ENCODE results near the gene RGL2. TPM values are rescaled to one million over a fixed set of nuclear protein-coding genes. Genes with fewer than 3 reads are reported as not detected.

RGL2 gene
- total RNA-seq, 4 donors from 2014 or later: 38.2 to 89.3 (median 65.3) TPM

GRCh38 chr6:33294086-33294823 is 4.5 kb downstream of the RGL2 start:
- Histone ChIP-seq H3K9me3 (no peaks in the 10 kb centered on the region), H3K27ac (replicated peaks in 1 of 4) (no peak overlapping the region), H3K4me3 (no peak overlapping the region), H3K27me3 (no peaks in the 10 kb centered on the region), H3K4me1 (peaks cover 23 to 51% (median 31%) of the 10 kb centered on the region in 4 donors), H3K36me3 (peaks cover 25 to 66% (median 61%) of the 10 kb centered on the region in 4 donors)
- DNase-seq (ENCODE audit: extremely low spot score): no peak
- WGBS: 53% methylated on average over 10 of the region's 10 CpGs
- no peak for TF ChIP-seq POLR2A (IDR thresholded peaks at IDR 0.05; ENCODE audit: low read depth)
- no peak for TF ChIP-seq CTCF (IDR thresholded peaks at IDR 0.05)
- no peak for TF ChIP-seq POLR2AphosphoS5 (IDR thresholded peaks at IDR 0.05)
- TF ChIP-seq EP300 (IDR thresholded peaks at IDR 0.05): no peak
- intact Hi-C loops (cut with DNase I): no loop called here

DNA sequence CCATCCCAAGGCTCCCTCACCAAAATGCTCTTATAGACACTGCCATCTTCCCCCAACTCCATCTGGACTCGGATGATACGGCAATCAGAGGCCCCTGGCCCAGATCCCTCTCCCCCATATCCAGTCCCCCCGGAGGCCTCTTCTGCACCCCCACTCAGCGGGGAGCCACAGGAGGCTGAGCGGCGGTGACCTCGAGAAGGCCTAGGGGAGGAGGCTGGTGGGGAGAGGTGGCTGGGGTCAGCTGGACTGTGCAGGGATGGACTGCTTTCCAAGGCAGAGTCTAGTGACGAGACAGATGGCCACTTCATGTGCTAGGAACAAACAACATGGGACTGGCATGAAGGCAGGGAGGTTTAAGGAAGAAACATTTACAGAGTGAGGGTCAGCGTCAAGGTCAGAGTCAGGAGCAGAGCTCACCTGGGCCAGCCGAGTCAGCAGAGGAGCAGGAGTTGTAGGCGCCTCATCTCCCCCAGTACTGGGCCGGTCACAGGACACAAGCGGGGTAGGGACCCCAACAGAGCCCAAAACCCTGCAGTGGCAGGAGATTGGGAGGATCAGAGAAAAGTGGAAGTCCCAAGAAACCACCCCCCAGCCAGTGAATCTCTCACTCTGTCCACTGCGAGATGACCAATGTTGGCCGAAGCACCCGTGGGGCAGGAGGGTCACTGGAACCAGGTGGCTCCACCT is 5.6 kb downstream of the RGL2 start:
- no peaks in the 10 kb centered on the region for H3K27me3 ChIP-seq
- H3K36me3 ChIP-seq: peaks cover 25 to 66% (median 61%) of the 10 kb centered on the region in 4 donors
- TF ChIP-seq EP300 (IDR thresholded peaks at IDR 0.05) (no peak), CTCF (IDR thresholded peaks at IDR 0.05) (no peak), POLR2A (IDR thresholded peaks at IDR 0.05; ENCODE audit: low read depth) (no peak), POLR2AphosphoS5 (IDR thresholded peaks at IDR 0.05) (no peak)
- WGBS: 84% methylated on average over 16 of the region's 16 CpGs
- H3K4me1 ChIP-seq: peaks cover 27 to 53% (median 37%) of the 10 kb centered on the region in 4 donors
- no peak for DNase-seq (ENCODE audit: extremely low spot score)
- no peak overlapping the region for H3K4me3 ChIP-seq
- intact Hi-C loops (cut with DNase I): no loop called here
- no peaks in the 10 kb centered on the region for H3K9me3 ChIP-seq
- no peak overlapping the region for H3K27ac ChIP-seq (replicated peaks in 1 of 4)

- Histone ChIP-seq H3K4me3 (peak overlapping the region in 3 of 4 donors; percentile 62 to 75 (median 75)), H3K27ac (replicated peaks in 1 of 4) (no peak overlapping the region), H3K9me3 (no peaks in the 10 kb centered on the region), H3K27me3 (no peaks in the 10 kb centered on the region), H3K4me1 (peaks cover 20 to 43% (median 29%) of the 10 kb centered on the region in 4 donors), H3K36me3 (peaks cover 36 to 74% (median 70%) of the 10 kb centered on the region in 4 donors)
- WGBS: 67% methylated on average over 7 of the region's 7 CpGs
- no peak for DNase-seq (ENCODE audit: extremely low spot score)
- intact Hi-C loops (cut with DNase I): no loop called here
- TF ChIP-seq POLR2A (IDR thresholded peaks at IDR 0.05; ENCODE audit: low read depth) (no peak), EP300 (IDR thresholded peaks at IDR 0.05) (no peak), POLR2AphosphoS5 (IDR thresholded peaks at IDR 0.05) (no peak), CTCF (IDR thresholded peaks at IDR 0.05) (no peak)
Measured at GRCh38 chr6:33290459-33290858, 8.3 kb downstream of the RGL2 start.

GRCh38 chr6:33289784-33290315 is 8.9 kb downstream of the RGL2 start:
- intact Hi-C loops (cut with DNase I): no loop called here
- H3K4me1 ChIP-seq: peaks cover 20 to 39% (median 28%) of the 10 kb centered on the region in 4 donors
- TF ChIP-seq POLR2A (IDR thresholded peaks at IDR 0.05; ENCODE audit: low read depth) (no peak), CTCF (IDR thresholded peaks at IDR 0.05) (no peak), POLR2AphosphoS5 (IDR thresholded peaks at IDR 0.05) (no peak), EP300 (IDR thresholded peaks at IDR 0.05) (no peak)

More at GRCh38 chr6:33289784-33290315, 8.9 kb downstream of the RGL2 start:
- peak overlapping the region; percentile 72 to 87 (median 81) for H3K27ac ChIP-seq (replicated peaks in 1 of 4)
- H3K9me3 ChIP-seq: no peaks in the 10 kb centered on the region
- H3K36me3 ChIP-seq: peaks cover 32 to 74% (median 69%) of the 10 kb centered on the region in 4 donors
- H3K27me3 ChIP-seq: no peaks in the 10 kb centered on the region
- 5% methylated on average over 14 of the region's 14 CpGs for WGBS
- peak overlapping the region; percentile 62 to 76 (median 75) for H3K4me3 ChIP-seq
- no peak for DNase-seq (ENCODE audit: extremely low spot score)

Measured in esophagus muscularis mucosa (tissue), 4 donors.